Testis (tissue), 3 donors: Measurements from ENCODE around the gene HAPLN2. TPM values are rescaled to one million over a fixed set of nuclear protein-coding genes. Genes with fewer than 3 reads are reported as not detected.
A peak's percentile ranks its signal among the peaks of the same experiment; 100 is the strongest.

Experiments used
- DNase-seq: peaks from one replicate; pipeline ENCODE4 v3.0.0-alpha.2; 2019
- H3K27ac ChIP-seq, 2 donors: fragments of 200-600 bp; sonication (generic); one replicate each; pipeline ENCODE4 v1.5.1; 2019
- H3K27me3 ChIP-seq: fragments of 200-600 bp; sonication (generic); one replicate; pipeline ENCODE4 v1.5.1; 2019
- H3K36me3 ChIP-seq: fragments of 200-600 bp; sonication (generic); one replicate; pipeline ENCODE4 v1.5.1; 2017; ENCODE audit warnings: low read depth; ENCODE audit errors: missing control alignments
- H3K4me1 ChIP-seq: fragments of 200-600 bp; sonication (generic); one replicate; pipeline ENCODE4 v1.5.1; 2019
- H3K4me3 ChIP-seq, 2 donors: fragments of 200-600 bp; sonication (generic); one replicate each; pipeline ENCODE4 v1.5.1; 2017 to 2019
- H3K9me3 ChIP-seq: fragments of 200-600 bp; sonication (generic); one replicate; pipeline ENCODE4 v1.5.1; 2017
- CTCF ChIP-seq, 3 experiments: fragments of 450-650 bp in 2 of 3; fragments of 200-600 bp in 1 of 3; sonication (generic) in 1 of 3; IDR thresholded peaks; one replicate each; pipeline ENCODE4 v1.5.1; 2016 to 2019; ENCODE audit warnings: antibody characterized with exemption in 3 of 3, mild to moderate bottlenecking in 2 of 3, moderate library complexity in 1 of 3
- POLR2A ChIP-seq: fragments of 450-650 bp; IDR thresholded peaks from one replicate; pipeline ENCODE4 v1.6.1; 2017; ENCODE audit warnings: antibody characterized with exemption, mild to moderate bottlenecking, moderate library complexity
- WGBS, 2 donors: methylation state at CpG; one replicate each; pipeline ENCODE4 v1.1.5; 2018; 5-methylcytosine and 5-hydroxymethylcytosine counted together
- intact Hi-C: fragments of 100-400 bp; cut with DNase I; formaldehyde crosslinking; loops from one replicate; pipeline ENCODE4 v1.15.1; 2023; ENCODE audit warnings: low total_unique reads
- polyA plus RNA-seq: library from polyadenylated mRNA; stranded (reverse); fragments of 350-450 nt; fragmentation: Illumina TruSeq; extraction: RNeasy Lipid Tissue Mini Kit (QIAGEN cat#74804); gene quantifications from one replicate; pipeline ENCODE4 v1.2.3, GENCODE V29; 2014; ENCODE audit warnings: low read depth, low replicate concordance; ENCODE audit not compliant: insufficient read depth
- total RNA-seq, 2 donors: library from RNA; depleted of rRNA; stranded (reverse); fragments of >200 nt; gene quantifications; one replicate each; pipeline ENCODE4 v1.2.3, GENCODE V29; 2016

HAPLN2 gene
- total and polyA plus RNA-seq, 3 donors from 2014 or later, result 1.5 to 6.0 (median 5.5) TPM

GRCh38 chr1:156652131-156652991, 33.1 kb downstream of the HAPLN2 start:
- TF ChIP-seq POLR2A (no peak), CTCF (IDR thresholded peaks at IDR 0.05) (no peak)
- 50 to 54% methylated on average over 14 to 16 of the region's 16 CpGs for WGBS, 2 donors
- peak; percentile 44 for DNase-seq
- no peak overlapping the region for H3K27ac ChIP-seq
- H3K4me1 ChIP-seq, result peaks cover 8% of the 10 kb centered on the region
- no peaks in the 10 kb centered on the region for H3K36me3 ChIP-seq
- no peaks in the 10 kb centered on the region for H3K9me3 ChIP-seq
- H3K4me3 ChIP-seq, result no peak overlapping the region
- H3K27me3 ChIP-seq, result no peaks in the 10 kb centered on the region
- intact Hi-C loops, result loop anchor here (10.0 kb wide), 1 partner anchor 68 kb away; no protein-coding TSS in a partner anchor

GRCh38 chr1:156652992-156653355, 33.8 kb downstream of the HAPLN2 start:
- TF ChIP-seq CTCF (IDR thresholded peaks at IDR 0.05) (no peak), POLR2A (no peak)
- peaks cover 12% of the 10 kb centered on the region for H3K4me1 ChIP-seq
- H3K27me3 ChIP-seq, result no peaks in the 10 kb centered on the region
- H3K4me3 ChIP-seq, result no peak overlapping the region
- no peak for DNase-seq
- intact Hi-C loops, result loop anchor here (10.0 kb wide), 1 partner anchor 68 kb away; no protein-coding TSS in a partner anchor
- 83 to 90% methylated on average over 9 of the region's 9 CpGs for WGBS, 2 donors
- H3K9me3 ChIP-seq, result no peaks in the 10 kb centered on the region
- no peaks in the 10 kb centered on the region for H3K36me3 ChIP-seq
- H3K27ac ChIP-seq, result no peak overlapping the region

GRCh38 chr1:156654700-156655099, 35.5 kb downstream of the HAPLN2 start:
- H3K4me3 ChIP-seq, result no peak overlapping the region
- no peaks in the 10 kb centered on the region for H3K36me3 ChIP-seq
- intact Hi-C loops, result loop anchor here (10.0 kb wide), 1 partner anchor 70 kb away; no protein-coding TSS in a partner anchor
- peaks cover 25% of the 10 kb centered on the region for H3K4me1 ChIP-seq
- no peaks in the 10 kb centered on the region for H3K27me3 ChIP-seq
- DNase-seq, result no peak
- TF ChIP-seq CTCF (IDR thresholded peaks at IDR 0.05), result no peak
- no peak for TF ChIP-seq POLR2A
- no peak overlapping the region for H3K27ac ChIP-seq
- 79 to 86% methylated on average over 1 of the region's 1 CpG for WGBS, 2 donors
- H3K9me3 ChIP-seq, result no peaks in the 10 kb centered on the region

DNA sequence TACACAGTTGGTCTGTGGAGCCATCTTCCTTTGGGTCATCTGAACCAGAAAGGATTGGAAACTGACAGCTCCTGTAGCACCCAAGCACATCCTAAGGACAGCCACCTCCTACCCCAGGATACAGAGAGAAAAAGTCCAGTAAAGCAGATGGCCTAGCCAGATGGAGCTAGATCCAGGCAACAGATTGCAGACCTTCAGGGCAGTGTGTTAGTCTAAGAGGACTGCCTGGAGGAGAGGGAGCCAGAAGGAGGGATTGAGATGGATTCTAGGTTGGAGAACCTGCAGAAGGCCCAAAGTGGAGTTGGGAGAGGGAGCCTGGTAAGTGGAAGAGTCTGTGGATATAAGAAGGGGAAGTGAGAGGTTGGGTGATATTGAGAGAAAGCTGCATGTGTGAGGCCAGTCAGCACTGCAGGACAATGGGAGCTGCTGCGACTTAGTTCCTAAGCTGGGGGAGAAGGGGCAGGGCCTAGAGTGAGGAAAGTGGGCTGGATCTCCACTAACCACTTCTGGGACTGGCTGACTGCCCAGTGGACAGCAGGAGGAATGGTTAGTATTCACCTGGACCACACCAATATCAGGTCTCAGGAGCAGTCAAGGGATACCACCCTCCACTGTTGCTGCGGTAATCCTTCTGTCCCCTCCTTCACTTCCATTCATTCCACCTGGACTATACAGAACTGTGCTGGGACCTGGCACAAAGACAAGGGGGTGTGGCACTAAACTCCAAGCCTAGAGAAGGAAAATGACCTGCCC, 36.1 kb downstream of the HAPLN2 start:
- intact Hi-C loops, result loop anchor here (10.0 kb wide), 1 partner anchor 71 kb away; no protein-coding TSS in a partner anchor
- TF ChIP-seq CTCF (IDR thresholded peaks at IDR 0.05) (no peak), POLR2A (no peak)
- Histone ChIP-seq H3K4me1 (peaks cover 28% of the 10 kb centered on the region), H3K9me3 (no peaks in the 10 kb centered on the region), H3K27me3 (no peaks in the 10 kb centered on the region), H3K27ac (no peak overlapping the region), H3K4me3 (no peak overlapping the region), H3K36me3 (no peaks in the 10 kb centered on the region)
- 82 to 85% methylated on average over 2 of the region's 2 CpGs for WGBS, 2 donors
- no peak for DNase-seq
